ENCODE results near the gene BPIFA2.

DNA sequence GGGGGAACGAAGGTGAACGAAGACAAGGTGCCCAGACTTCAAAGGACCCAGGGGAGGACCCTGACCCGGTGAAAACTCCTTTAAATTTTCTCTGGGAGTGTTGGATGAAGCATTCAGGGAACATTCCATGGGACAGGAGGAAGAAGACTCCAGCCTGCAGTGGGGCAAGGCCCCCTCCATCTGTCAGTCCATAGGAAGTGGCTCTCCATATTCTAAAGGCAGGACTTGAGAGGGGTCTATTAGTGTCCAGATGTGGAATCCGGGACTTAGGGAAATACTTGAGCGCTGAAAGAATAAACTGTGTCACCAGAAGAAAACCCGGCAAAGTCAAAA lies 3.2 kb upstream of the BPIFA2 start:
- TF ChIP-seq, protein P1, sequence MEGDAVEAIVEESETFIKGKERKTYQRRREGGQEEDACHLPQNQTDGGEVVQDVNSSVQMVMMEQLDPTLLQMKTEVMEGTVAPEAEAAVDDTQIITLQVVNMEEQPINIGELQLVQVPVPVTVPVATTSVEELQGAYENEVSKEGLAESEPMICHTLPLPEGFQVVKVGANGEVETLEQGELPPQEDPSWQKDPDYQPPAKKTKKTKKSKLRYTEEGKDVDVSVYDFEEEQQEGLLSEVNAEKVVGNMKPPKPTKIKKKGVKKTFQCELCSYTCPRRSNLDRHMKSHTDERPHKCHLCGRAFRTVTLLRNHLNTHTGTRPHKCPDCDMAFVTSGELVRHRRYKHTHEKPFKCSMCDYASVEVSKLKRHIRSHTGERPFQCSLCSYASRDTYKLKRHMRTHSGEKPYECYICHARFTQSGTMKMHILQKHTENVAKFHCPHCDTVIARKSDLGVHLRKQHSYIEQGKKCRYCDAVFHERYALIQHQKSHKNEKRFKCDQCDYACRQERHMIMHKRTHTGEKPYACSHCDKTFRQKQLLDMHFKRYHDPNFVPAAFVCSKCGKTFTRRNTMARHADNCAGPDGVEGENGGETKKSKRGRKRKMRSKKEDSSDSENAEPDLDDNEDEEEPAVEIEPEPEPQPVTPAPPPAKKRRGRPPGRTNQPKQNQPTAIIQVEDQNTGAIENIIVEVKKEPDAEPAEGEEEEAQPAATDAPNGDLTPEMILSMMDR (IDR thresholded peaks at IDR 0.05; ENCODE audit: low read depth, low read length), result no peak
- TF ChIP-seq EZH2phosphoT487 (IDR thresholded peaks at IDR 0.05; ENCODE audit: low read depth), result no peak

Data from OCI-LY3 (cell line).